Hypothalamus (tissue), 51 donors: Measurements from ENCODE around the gene ZNF225.
"Not testable (repeated sequence)": the region's sequence is repeated elsewhere in the genome, so short reads cannot be mapped to it uniquely, and the experiment has no call there.

ENCODE experiments used
- DNase-seq, 51 donors: peaks; one replicate each; lab custom pipeline; 2025; lab: John Stamatoyannopoulos, UW

ZNF225 gene

DNA sequence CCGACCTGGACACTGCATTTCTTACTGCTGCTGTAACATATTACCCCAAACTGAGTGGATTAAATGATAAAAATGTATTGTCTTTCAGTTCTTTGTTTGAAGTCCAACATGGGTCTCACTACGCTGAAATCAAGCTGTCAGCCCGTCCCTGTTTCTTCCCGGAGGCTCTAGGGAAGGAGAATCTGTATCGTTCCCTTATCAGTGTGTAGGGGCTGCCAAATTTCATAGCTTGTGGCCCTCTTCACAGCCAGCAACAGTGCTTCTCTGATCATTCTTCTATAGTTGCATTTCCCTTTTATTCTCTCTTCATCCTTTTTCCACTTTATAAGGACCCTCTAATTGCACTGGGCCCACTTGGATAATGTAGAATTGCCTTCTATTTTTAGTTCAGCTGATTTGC is 38.3 kb downstream of the ZNF225 start:
- no peak for DNase-seq

DNA sequence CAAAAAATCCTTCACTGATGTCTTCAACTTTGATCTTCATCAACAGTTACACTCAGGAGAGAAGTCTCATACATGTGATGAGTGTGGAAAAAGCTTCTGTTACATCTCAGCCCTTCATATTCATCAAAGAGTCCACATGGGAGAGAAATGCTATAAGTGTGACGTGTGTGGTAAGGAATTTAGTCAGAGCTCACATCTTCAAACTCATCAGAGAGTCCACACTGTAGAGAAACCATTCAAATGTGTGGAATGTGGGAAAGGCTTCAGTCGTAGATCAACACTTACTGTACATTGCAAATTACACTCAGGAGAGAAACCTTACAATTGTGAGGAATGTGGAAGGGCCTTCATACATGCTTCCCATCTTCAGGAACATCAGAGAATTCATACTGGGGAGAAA is 43.3 kb downstream of the ZNF225 start:
- DNase-seq, result no peak

DNA sequence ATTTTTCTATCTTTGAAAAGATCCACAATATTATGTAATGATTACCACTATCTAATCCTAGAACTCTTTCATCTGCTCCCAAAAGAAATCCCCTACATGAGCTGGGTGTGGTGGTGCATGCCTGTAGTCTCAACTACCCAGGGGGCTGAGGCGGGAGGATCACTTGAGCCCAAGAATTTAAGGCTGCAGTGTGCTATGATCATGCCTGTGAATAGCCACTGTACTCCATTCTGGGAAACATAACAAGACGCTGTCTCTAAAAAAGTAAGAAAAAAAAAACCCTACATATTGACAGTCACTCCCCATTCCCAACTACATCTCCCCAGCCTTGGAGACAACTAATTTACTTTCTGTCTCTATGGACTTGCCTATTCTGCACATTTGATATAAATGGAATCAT is 50.6 kb downstream of the ZNF225 start:
- DNase-seq, result no peak

DNA sequence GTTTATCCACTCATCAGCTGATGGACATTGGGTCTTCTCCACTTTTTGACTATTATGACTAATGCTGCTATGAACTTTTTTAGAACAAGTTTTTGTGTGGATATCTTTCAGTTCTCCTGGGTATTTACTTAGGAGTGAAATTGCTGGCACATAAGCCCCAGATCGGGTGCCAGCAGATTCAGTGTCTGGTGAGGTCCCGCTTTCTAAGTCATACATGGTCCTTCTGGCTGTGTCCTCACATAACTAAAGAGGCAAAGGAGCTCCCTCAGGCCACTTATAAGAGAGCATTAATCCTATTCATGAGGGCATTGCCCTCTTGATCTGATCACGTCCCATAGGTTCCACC is 51.1 kb downstream of the ZNF225 start:
- DNase-seq, result no peak

DNA sequence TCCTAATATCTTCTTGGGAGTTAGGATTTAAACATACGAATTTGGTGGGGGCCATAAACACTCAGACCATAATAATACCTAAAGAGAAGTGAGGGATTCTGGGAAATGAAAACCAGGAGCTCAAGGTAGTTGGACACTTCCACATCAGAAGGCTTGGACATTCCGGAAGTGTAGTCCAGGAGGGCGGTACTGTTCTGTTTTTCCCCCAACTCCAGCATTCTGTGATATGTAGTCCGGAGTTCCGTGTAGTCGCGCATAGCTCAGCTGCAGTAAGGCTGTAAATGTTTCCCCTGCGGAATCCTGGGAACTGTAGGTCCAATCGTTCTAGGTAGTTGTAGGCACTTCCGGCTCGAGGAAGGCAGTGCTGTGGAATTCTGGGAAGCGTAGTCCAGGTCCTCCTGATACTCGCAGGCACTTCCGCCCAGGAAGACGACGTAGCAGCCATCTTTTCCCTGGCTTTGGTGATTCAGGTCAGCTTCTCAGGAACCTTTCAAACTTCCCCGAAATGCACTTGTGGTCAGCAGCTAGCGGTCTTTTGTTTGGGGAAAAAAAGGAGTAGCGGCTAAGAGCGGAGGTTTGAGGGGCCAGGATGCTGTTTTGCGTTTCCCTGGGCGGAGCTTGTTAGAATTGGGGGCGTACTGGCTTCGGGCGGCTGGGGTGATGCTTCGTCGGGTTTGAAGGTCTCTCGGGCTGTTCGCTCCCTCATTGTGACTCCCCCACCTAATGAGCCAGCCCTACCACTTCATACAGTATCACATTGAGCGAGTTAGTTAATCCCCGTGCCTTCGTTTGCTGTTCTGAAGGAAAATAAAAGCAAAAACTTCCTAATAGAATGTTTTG is 51.7 kb downstream of the ZNF225 start, which contains the start of gene ZNF226:
Gene ZNF226 (plus strand): TSS at position 428 of the 840 bp plus-strand sequence. CDS start 4,981 bp downstream, outside the sequence.
- DNase-seq, result peak; percentile 34 to 98 (median 90)

DNA sequence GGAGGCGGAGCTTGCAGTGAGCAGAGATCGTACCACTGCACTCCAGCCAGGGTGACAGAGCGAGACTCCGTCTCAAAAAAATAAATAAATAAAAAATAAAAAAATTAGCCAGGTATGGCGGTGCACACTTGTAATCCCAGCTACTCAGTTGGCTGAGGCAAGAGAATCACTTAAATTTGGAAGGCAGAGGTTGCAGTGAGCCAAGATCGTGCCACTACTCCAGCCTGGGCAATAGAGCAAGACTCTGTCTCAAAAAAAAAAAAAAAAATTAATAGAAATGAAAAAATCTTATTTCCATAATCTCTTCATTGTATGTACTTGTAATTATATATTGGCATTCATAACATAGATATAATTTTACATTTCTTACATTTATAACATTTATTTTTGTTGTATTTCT is 57.5 kb downstream of the ZNF225 start:
- DNase-seq, result not testable (repeated sequence)

DNA sequence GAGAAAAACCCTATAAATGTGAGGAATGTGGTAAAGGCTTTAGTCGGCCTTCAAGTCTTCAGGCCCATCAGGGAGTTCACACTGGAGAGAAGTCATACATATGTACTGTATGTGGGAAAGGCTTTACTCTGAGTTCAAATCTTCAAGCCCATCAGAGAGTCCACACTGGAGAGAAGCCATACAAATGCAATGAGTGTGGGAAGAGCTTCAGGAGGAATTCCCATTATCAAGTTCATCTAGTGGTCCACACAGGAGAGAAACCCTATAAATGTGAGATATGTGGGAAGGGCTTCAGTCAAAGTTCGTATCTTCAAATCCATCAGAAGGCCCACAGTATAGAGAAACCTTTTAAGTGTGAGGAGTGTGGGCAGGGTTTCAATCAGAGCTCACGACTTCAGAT is 63.4 kb downstream of the ZNF225 start:
- DNase-seq, result no peak

GRCh38 chr19:44180968-44181367 is 67.8 kb downstream of the ZNF225 start:
- DNase-seq, result no peak

DNA sequence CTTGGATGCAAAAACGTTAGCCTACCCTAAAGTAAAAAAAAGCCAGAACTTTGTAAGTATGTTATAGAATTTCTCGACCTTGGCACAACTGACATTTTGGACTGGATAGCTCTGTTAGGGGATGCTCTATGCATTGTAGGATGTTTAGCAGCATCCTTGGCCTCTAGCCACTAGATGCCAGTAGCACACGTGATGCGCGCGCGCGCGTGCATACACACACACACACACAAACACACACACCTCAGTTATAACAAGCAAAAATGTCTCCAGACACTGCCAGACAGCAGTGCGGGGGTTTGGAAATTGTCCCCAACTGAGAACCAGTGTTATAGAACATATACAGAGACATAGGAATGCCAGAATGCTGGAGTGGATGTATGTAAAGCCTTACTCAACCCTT is 68.9 kb downstream of the ZNF225 start:
- no peak for DNase-seq
